Mesenchymal stem cell (in vitro differentiated cells and primary cell): ENCODE results near the gene CAMTA1.

Source experiments
- DNase-seq: peaks from one replicate; pipeline ENCODE4 v3.0.0-alpha.2; 2013
- H2AFZ ChIP-seq: one replicate; pipeline ENCODE4 v1.6.1; 2013; ENCODE audit warnings: low read depth, mild to moderate bottlenecking, control low read depth, inconsistent platforms, low read length, moderate library complexity
- H2AK5ac ChIP-seq: 2 replicates; pipeline ENCODE4 v1.6.1; 2013; ENCODE audit warnings: low read length, moderate library complexity, mild to moderate bottlenecking, inconsistent platforms; ENCODE audit not compliant: severe bottlenecking
- H2BK120ac ChIP-seq: one replicate; pipeline ENCODE4 v1.6.1; 2013; ENCODE audit warnings: low read depth, mild to moderate bottlenecking, inconsistent platforms, low read length, moderate library complexity
- H2BK12ac ChIP-seq, 2 experiments: one replicate each; pipeline ENCODE4 v1.6.1; 2013; ENCODE audit warnings: inconsistent platforms in 2 of 2, low read length in 2 of 2, mild to moderate bottlenecking in 2 of 2, moderate library complexity in 2 of 2, control low read depth in 1 of 2
- H2BK15ac ChIP-seq: one replicate; pipeline ENCODE4 v1.6.1; 2013; ENCODE audit warnings: mild to moderate bottlenecking, low read depth, inconsistent platforms; ENCODE audit not compliant: poor library complexity, severe bottlenecking
- H2BK5ac ChIP-seq: 2 replicates; pipeline ENCODE4 v1.6.1; 2013; ENCODE audit warnings: low read depth, mild to moderate bottlenecking, low read length, control low read depth, inconsistent platforms; ENCODE audit not compliant: poor library complexity, severe bottlenecking
- H3K14ac ChIP-seq, 2 experiments: one replicate each; pipeline ENCODE4 v1.6.1; 2013; ENCODE audit warnings: inconsistent platforms in 2 of 2, low read length in 2 of 2, control low read depth in 1 of 2, mild to moderate bottlenecking in 1 of 2, moderate library complexity in 1 of 2
- H3K18ac ChIP-seq, 2 experiments: one replicate each; pipeline ENCODE4 v1.6.1; 2013; ENCODE audit warnings: inconsistent platforms in 2 of 2, low read length in 2 of 2, control low read depth in 1 of 2, low read depth in 1 of 2, mild to moderate bottlenecking in 1 of 2
- H3K23ac ChIP-seq, 2 experiments: one replicate each; pipeline ENCODE4 v1.6.1; 2013; ENCODE audit warnings: inconsistent platforms in 2 of 2, low read length in 2 of 2, mild to moderate bottlenecking in 2 of 2, moderate library complexity in 2 of 2, control low read depth in 1 of 2
- H3K27ac ChIP-seq: 2 replicates; pipeline ENCODE4 v1.5.1; 2013; ENCODE audit warnings: mild to moderate bottlenecking, moderate library complexity, low read length, control low read depth, inconsistent platforms; ENCODE audit not compliant: poor library complexity, severe bottlenecking
- H3K27me3 ChIP-seq, 2 experiments: 2 replicates each; pipeline versions ENCODE4 v1.6.1 to v1.7.0; 2013; ENCODE audit warnings: low read length in 2 of 2, mild to moderate bottlenecking in 2 of 2, moderate library complexity in 2 of 2, control low read depth in 1 of 2, inconsistent platforms in 1 of 2; ENCODE audit not compliant: control insufficient read depth in 1 of 2, insufficient read depth in 1 of 2
- H3K36me3 ChIP-seq, 2 experiments: 2 replicates each; pipeline versions ENCODE4 v1.6.1 to v1.7.0; 2013; ENCODE audit warnings: low read length in 2 of 2, control low read depth in 1 of 2, inconsistent platforms in 1 of 2, low read depth in 1 of 2, mild to moderate bottlenecking in 1 of 2; ENCODE audit not compliant: insufficient read depth in 2 of 2, control insufficient read depth in 1 of 2
- H3K4ac ChIP-seq, 2 experiments: one replicate each; pipeline ENCODE4 v1.6.1; 2013; ENCODE audit warnings: inconsistent platforms in 2 of 2, low read length in 2 of 2, mild to moderate bottlenecking in 2 of 2, moderate library complexity in 2 of 2, control low read depth in 1 of 2, low read depth in 1 of 2
- H3K4me1 ChIP-seq: 2 replicates; pipeline ENCODE4 v1.6.1; 2013; ENCODE audit warnings: low read depth, low read length, control low read depth; ENCODE audit not compliant: control insufficient read depth, insufficient read depth
- H3K4me2 ChIP-seq: 2 replicates; pipeline ENCODE4 v1.6.1; 2013; ENCODE audit warnings: low read length, mild to moderate bottlenecking, inconsistent platforms; ENCODE audit not compliant: poor library complexity, severe bottlenecking
- H3K4me3 ChIP-seq, 2 experiments: 2 replicates each; pipeline versions ENCODE4 v1.5.1 to v1.7.0; 2013; ENCODE audit warnings: low read length in 2 of 2, mild to moderate bottlenecking in 2 of 2, control low read depth in 1 of 2, low read depth in 1 of 2; ENCODE audit not compliant: insufficient read depth in 1 of 2
- H3K79me1 ChIP-seq: replicated peaks from 2 replicates; pipeline ENCODE4 v1.6.1; 2013; ENCODE audit warnings: mild to moderate bottlenecking, control low read depth, low read length, inconsistent platforms; ENCODE audit not compliant: poor library complexity, severe bottlenecking
- H3K9ac ChIP-seq: 2 replicates; pipeline ENCODE4 v1.7.0; 2013; ENCODE audit warnings: mild to moderate bottlenecking, low read length, moderate library complexity
- H3K9me3 ChIP-seq: 2 replicates; pipeline ENCODE4 v1.7.0; 2013; ENCODE audit warnings: mild to moderate bottlenecking, low read length; ENCODE audit not compliant: control insufficient read depth
- H4K8ac ChIP-seq: one replicate; pipeline ENCODE4 v1.6.1; 2013; ENCODE audit warnings: inconsistent platforms, mild to moderate bottlenecking, low read length, moderate library complexity
- H4K91ac ChIP-seq: one replicate; pipeline ENCODE4 v1.6.1; 2013; ENCODE audit warnings: mild to moderate bottlenecking, low read length, inconsistent platforms
- WGBS: methylation state at CpG from one replicate; pipeline ENCODE4 v1.1.7; 2013; ENCODE audit warnings: mixed read lengths; 5-methylcytosine and 5-hydroxymethylcytosine counted together

The CAMTA1 gene

DNA sequence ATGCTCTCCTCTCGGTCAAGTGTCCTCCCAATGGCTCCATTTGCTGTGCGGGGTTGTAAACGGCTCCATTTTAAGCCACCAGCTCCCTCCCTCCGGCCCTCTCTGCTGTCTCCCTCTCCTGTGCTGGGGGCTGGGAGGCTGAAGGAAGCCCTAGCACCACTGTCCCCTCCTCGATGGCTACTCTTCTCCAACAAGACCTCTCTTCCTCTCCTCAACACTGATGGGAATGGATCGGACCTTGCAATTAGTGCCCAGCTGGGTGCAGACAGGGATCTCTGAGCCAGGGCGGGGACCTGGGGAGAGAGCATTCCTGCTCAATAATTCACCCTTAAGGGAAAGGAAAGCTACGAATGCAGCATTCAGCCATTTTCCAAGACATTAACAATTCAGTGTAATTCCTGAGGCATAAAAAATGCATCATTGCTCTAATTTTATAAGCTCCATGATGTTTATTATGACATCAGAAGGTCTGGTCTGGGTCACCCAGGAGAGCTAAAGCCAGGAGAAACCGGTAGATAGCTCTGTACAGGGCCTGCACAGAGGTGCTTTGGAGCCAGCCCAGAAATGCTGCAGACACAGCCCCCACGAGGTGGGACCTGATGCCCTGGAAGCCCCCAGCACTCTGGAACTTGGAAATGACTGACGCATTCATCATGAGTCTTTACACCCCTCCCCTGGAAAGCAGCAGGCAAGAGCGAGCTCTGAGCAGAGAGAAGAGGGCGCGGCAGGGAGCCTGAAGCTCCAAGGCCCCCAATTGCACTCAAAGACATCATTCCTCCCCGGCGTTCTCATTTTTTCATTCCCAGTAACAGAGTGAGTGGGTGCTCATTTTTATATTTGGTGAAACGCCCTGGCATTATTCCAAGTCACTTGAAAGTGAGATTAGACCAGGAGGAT lies 909.6 kb downstream of the CAMTA1 start:
- Histone ChIP-seq H2AK5ac (no peak overlapping the region), H3K79me1 (no peaks in the 10 kb centered on the region), H3K4ac (no peak overlapping the region), H3K4me1 (no peaks in the 10 kb centered on the region), H2AFZ (no peak overlapping the region), H3K9ac (no peak overlapping the region), H3K9me3 (peaks cover 8% of the 10 kb centered on the region), H3K4me2 (no peak overlapping the region), H2BK120ac (no peak overlapping the region), H2BK15ac (no peak overlapping the region), H3K18ac (no peak overlapping the region), H3K36me3 (no peaks in the 10 kb centered on the region), H3K4me3 (no peak overlapping the region), H3K23ac (no peak overlapping the region), H2BK5ac (no peak overlapping the region), H3K27me3 (peaks cover 36 to 50% of the 10 kb centered on the region in 2 experiments), H3K14ac (no peak overlapping the region), H4K8ac (no peak overlapping the region), H2BK12ac (no peak overlapping the region), H3K27ac (no peak overlapping the region), H4K91ac (no peak overlapping the region)
- WGBS: 78% methylated on average over 16 of the region's 17 CpGs
- DNase-seq: no peak

DNA sequence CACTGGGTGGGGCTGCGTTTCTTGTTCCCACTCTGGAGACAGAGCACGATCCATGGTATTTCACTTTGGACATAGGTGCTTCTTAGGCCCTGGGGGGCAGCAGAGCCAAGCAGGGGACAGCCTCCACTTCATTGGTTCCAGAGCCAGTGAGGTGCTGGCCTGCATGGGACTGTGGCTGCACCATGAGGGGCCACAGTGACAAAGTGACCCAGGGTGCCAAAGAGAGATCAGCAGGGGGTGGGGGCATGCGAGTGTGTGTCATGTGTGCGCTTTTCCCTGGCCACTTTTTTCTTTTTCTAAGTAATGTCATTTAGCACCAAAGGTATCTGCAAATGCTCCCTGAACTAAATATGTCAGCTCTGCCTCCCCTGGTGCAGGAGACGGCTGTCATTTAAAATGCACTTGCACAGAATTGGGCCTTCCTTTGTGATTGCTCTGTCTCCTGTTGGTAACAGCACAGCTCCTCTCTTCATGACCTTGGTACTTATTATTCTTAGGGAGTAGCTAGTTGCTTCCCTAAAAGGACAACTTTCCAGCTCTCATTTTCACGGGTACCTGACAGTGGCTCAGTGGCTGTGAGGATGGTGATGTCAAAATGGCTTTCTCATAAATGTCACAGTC lies 910.4 kb downstream of the CAMTA1 start:
- no peak for DNase-seq
- Histone ChIP-seq H3K9ac (no peak overlapping the region), H3K23ac (no peak overlapping the region), H3K27ac (no peak overlapping the region), H3K36me3 (no peaks in the 10 kb centered on the region), H3K4ac (no peak overlapping the region), H3K4me2 (no peak overlapping the region), H2BK120ac (no peak overlapping the region), H3K79me1 (no peaks in the 10 kb centered on the region), H4K91ac (no peak overlapping the region), H3K4me3 (no peak overlapping the region), H3K14ac (no peak overlapping the region), H3K18ac (no peak overlapping the region), H3K4me1 (no peaks in the 10 kb centered on the region), H3K9me3 (peaks cover 8% of the 10 kb centered on the region), H2AFZ (no peak overlapping the region), H2BK15ac (no peak overlapping the region), H2BK12ac (no peak overlapping the region), H2BK5ac (no peak overlapping the region), H2AK5ac (no peak overlapping the region), H4K8ac (no peak overlapping the region), H3K27me3 (peaks cover 31 to 54% of the 10 kb centered on the region in 2 experiments)
- 92% methylated on average over 6 of the region's 6 CpGs for WGBS

- no peak overlapping the region for H2BK15ac ChIP-seq
- no peak overlapping the region for H2AFZ ChIP-seq
- peaks cover under 1% of the 10 kb centered on the region for H3K4me1 ChIP-seq
- H3K4me3 ChIP-seq: no peak overlapping the region
- H2AK5ac ChIP-seq: no peak overlapping the region
- 88% methylated on average over 7 of the region's 7 CpGs for WGBS
- H2BK12ac ChIP-seq: no peak overlapping the region
- H2BK5ac ChIP-seq: no peak overlapping the region
- H3K23ac ChIP-seq: no peak overlapping the region
- no peak overlapping the region for H3K9ac ChIP-seq
- H2BK120ac ChIP-seq: no peak overlapping the region
- H3K14ac ChIP-seq: no peak overlapping the region
- no peaks in the 10 kb centered on the region for H3K79me1 ChIP-seq
- no peak for DNase-seq
- H3K4ac ChIP-seq: no peak overlapping the region
- H3K9me3 ChIP-seq: peaks cover 3% of the 10 kb centered on the region
- no peak overlapping the region for H3K18ac ChIP-seq
- H3K4me2 ChIP-seq: no peak overlapping the region
- peaks cover 34 to 59% of the 10 kb centered on the region in 2 experiments for H3K27me3 ChIP-seq
- H3K27ac ChIP-seq: no peak overlapping the region
- no peak overlapping the region for H4K8ac ChIP-seq
- no peak overlapping the region for H4K91ac ChIP-seq
- no peaks in the 10 kb centered on the region for H3K36me3 ChIP-seq
These were observed 913.4 kb downstream of the CAMTA1 start for GRCh38 chr1:7698641-7699040.

DNA sequence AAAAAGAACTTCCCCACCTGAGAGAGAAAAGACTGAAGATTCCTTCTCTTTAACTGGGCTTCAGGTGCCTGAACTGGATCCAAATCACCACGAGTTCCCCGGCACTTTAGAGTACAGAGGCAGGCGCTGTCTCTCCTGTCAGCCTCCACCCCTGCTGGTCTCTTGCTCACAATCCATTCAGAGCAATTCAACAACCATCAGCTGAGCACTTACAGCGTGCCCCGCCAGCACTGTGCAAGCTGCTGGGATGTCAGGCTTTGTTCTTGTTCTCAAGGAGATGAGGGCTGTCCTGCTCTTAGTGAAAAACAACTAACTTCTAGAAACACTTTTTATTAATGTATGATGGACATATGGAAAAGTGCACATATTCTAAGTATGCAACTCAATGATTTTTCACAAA lies 917.1 kb downstream of the CAMTA1 start:
- Histone ChIP-seq H3K4ac (no peak overlapping the region), H3K27ac (no peak overlapping the region), H3K23ac (no peak overlapping the region), H2BK12ac (no peak overlapping the region), H2AK5ac (no peak overlapping the region), H3K18ac (no peak overlapping the region), H2BK120ac (no peak overlapping the region), H2AFZ (no peak overlapping the region), H3K27me3 (peaks cover 35 to 63% of the 10 kb centered on the region in 2 experiments), H3K14ac (no peak overlapping the region), H3K36me3 (peaks cover 0 to 3% of the 10 kb centered on the region in 2 experiments), H3K79me1 (no peaks in the 10 kb centered on the region), H3K4me2 (no peak overlapping the region), H4K91ac (no peak overlapping the region), H3K4me3 (no peak overlapping the region), H2BK5ac (no peak overlapping the region), H4K8ac (no peak overlapping the region), H3K9me3 (no peaks in the 10 kb centered on the region), H3K4me1 (peaks cover 14% of the 10 kb centered on the region), H2BK15ac (no peak overlapping the region), H3K9ac (no peak overlapping the region)
- no peak for DNase-seq
- WGBS: 26% methylated on average over 3 of the region's 5 CpGs
